Transverse colon (tissue), 4 donors: ENCODE data around the gene CAMTA1.

Experiments
- CTCF ChIP-seq, 5 experiments: fragments of 200-600 bp in 3 of 5; fragments of 450-650 bp in 2 of 5; sonication (generic) in 3 of 5; IDR thresholded peaks; 1 replicate in 2 of 5; 2 replicates in 3 of 5; pipeline ENCODE4 v1.5.1; 2016 to 2017; ENCODE audit warnings: antibody characterized with exemption in 5 of 5, inconsistent platforms in 3 of 5, mild to moderate bottlenecking in 2 of 5, moderate library complexity in 1 of 5
- POLR2AphosphoS5 ChIP-seq, 3 donors: sonication (generic); formaldehyde crosslinking; IDR thresholded peaks; one replicate each; pipeline ENCODE4 v1.6.1; 2016; ENCODE audit warnings: antibody characterized with exemption in 3 of 3

- TF ChIP-seq POLR2AphosphoS5 (IDR thresholded peaks at IDR 0.05) (no peak), CTCF (IDR thresholded peaks at IDR 0.05) (no peak)
These were observed 640.5 kb downstream of the CAMTA1 start for GRCh38 chr1:7425771-7426170.
